ENCODE measurements around the gene ANKS3.

- TF ChIP-seq EP300 (IDR thresholded peaks at IDR 0.05) (no peak), CTCF (IDR thresholded peaks at IDR 0.05) (no peak), POLR2AphosphoS5 (IDR thresholded peaks at IDR 0.05) (no peak), POLR2A (IDR thresholded peaks at IDR 0.05) (no peak)
These were observed 84.2 kb downstream of the ANKS3 start for GRCh38 chr16:4649744-4650442.
